H1 (cell line): ENCODE measurements around the gene PIP5K1B. TPM values are rescaled to one million over a fixed set of nuclear protein-coding genes. Genes with fewer than 3 reads are reported as not detected.

Experiments
- CTCF ChIA-PET: fragments of 300-600 bp; sonication (Branson Sonifier 250); formaldehyde crosslinking; loops from one replicate; lab custom pipeline; 2021; ENCODE audit not compliant: partially characterized antibody; lab: Charles Lee
- POLR2A ChIA-PET: fragments of 300-600 bp; sonication (Branson Sonifier 250); formaldehyde crosslinking; loops from one replicate; lab custom pipeline; 2021; ENCODE audit warnings: inconsistent platforms; ENCODE audit not compliant: partially characterized antibody; lab: Charles Lee
- DNase-seq, 2 experiments: peaks; one replicate each; pipeline versions ENCODE4 v3.0.0 to v3.0.0-alpha.2; 2010 to 2022; ENCODE audit warnings: low spot score in 2 of 2, low read depth in 1 of 2, mixed read lengths in 1 of 2
- FAIRE-seq: peaks from 2 replicates; lab custom pipeline; 2011; peaks lifted over from hg19 to GRCh38; lab: Jason Lieb, UNC
- H2AFZ ChIP-seq: 2 replicates; pipeline ENCODE4 v1.8.1; 2012; ENCODE audit warnings: low read length, inconsistent platforms
- H2AK5ac ChIP-seq: 2 replicates; pipeline ENCODE4 v1.6.1; 2013; ENCODE audit warnings: low read depth, low read length
- H2BK120ac ChIP-seq: replicated peaks from 2 replicates; pipeline ENCODE3; 2013; ENCODE audit warnings: low read depth, low read length, inconsistent platforms
- H2BK12ac ChIP-seq: 2 replicates; pipeline ENCODE4 v1.6.1; 2013; ENCODE audit warnings: low read depth, low read length
- H2BK15ac ChIP-seq: 2 replicates; pipeline ENCODE4 v1.6.1; 2013; ENCODE audit warnings: low read length
- H2BK20ac ChIP-seq: 2 replicates; pipeline ENCODE4 v1.6.1; 2013; ENCODE audit warnings: low read length
- H2BK5ac ChIP-seq: 2 replicates; pipeline ENCODE4 v1.6.1; 2013; ENCODE audit warnings: low read depth, low read length
- H3K14ac ChIP-seq: 2 replicates; pipeline ENCODE4 v1.6.1; 2013; ENCODE audit warnings: inconsistent platforms; ENCODE audit not compliant: insufficient read length
- H3K18ac ChIP-seq: 2 replicates; pipeline ENCODE4 v1.6.1; 2013; ENCODE audit warnings: low read length; ENCODE audit errors: extremely low read depth
- H3K23ac ChIP-seq: 2 replicates; pipeline ENCODE4 v1.6.1; 2013; ENCODE audit warnings: inconsistent platforms; ENCODE audit not compliant: insufficient read length
- H3K23me2 ChIP-seq: 2 replicates; pipeline ENCODE4 v1.6.1; 2013; ENCODE audit warnings: low read depth, low read length
- H3K27ac ChIP-seq: 2 replicates; pipeline ENCODE4 v1.6.1; 2011; ENCODE audit warnings: low read depth, low read length, inconsistent platforms
- H3K27me3 ChIP-seq, 4 experiments: replicated peaks in 1 of 4; 1 replicate in 1 of 4; 2 replicates in 3 of 4; pipeline versions ENCODE4 v1.6.1 to v1.8.1; 2011 to 2013; ENCODE audit warnings: low read length in 3 of 4, mild to moderate bottlenecking in 3 of 4, inconsistent platforms in 2 of 4, mixed read lengths in 2 of 4, moderate library complexity in 1 of 4; ENCODE audit not compliant: control insufficient read depth in 3 of 4, insufficient read depth in 3 of 4; ENCODE audit errors: extremely low read depth in 1 of 4
- H3K36me3 ChIP-seq, 4 experiments: 2 replicates each; pipeline versions ENCODE4 v1.6.1 to v1.8.1; 2011 to 2013; ENCODE audit warnings: mild to moderate bottlenecking in 4 of 4, low read length in 3 of 4, moderate library complexity in 2 of 4, control low read depth in 1 of 4, inconsistent platforms in 1 of 4; ENCODE audit not compliant: insufficient read depth in 4 of 4, control insufficient read depth in 2 of 4
- H3K4ac ChIP-seq: replicated peaks from 2 replicates; pipeline ENCODE3; 2013; ENCODE audit warnings: low read length, low read depth, mixed read lengths, inconsistent platforms; ENCODE audit not compliant: insufficient read length
- H3K4me1 ChIP-seq, 4 experiments: replicated peaks in 1 of 4; 1 replicate in 1 of 4; 2 replicates in 3 of 4; pipeline versions ENCODE4 v1.6.1 to v1.8.1; 2011 to 2013; ENCODE audit warnings: low read length in 3 of 4, inconsistent platforms in 2 of 4, mixed read lengths in 1 of 4; ENCODE audit not compliant: insufficient read depth in 4 of 4, control insufficient read depth in 3 of 4
- H3K4me2 ChIP-seq, 2 experiments: 2 replicates each; pipeline versions ENCODE4 v1.6.1 to v1.8.1; 2011 to 2013; ENCODE audit warnings: low read depth in 2 of 2, low read length in 2 of 2, control low read depth in 1 of 2, inconsistent platforms in 1 of 2, mild to moderate bottlenecking in 1 of 2; ENCODE audit not compliant: insufficient read depth in 1 of 2
- H3K4me3 ChIP-seq, 4 experiments: fragments of 200-600, 300-600 bp in 1 of 4; sonication (generic), shearing (Covaris generic), sonication (Bioruptor Twin) in 1 of 4; 2 replicates each; pipeline versions ENCODE4 v1.5.1 to v1.8.1; 2011 to 2016; ENCODE audit warnings: low read length in 4 of 4, low read depth in 3 of 4, control low read depth in 2 of 4, inconsistent platforms in 2 of 4, mild to moderate bottlenecking in 2 of 4, mixed read lengths in 1 of 4, moderate library complexity in 1 of 4; ENCODE audit not compliant: insufficient read depth in 2 of 4; ENCODE audit errors: extremely low read depth in 1 of 4
- H3K56ac ChIP-seq: replicated peaks from 2 replicates; pipeline ENCODE3; 2013; ENCODE audit warnings: low read depth, mild to moderate bottlenecking, mixed read lengths, low read length, inconsistent platforms; ENCODE audit not compliant: insufficient read length
- H3K79me1 ChIP-seq: 2 replicates; pipeline ENCODE4 v1.6.1; 2013; ENCODE audit warnings: low read depth, low read length, control low read depth
- H3K79me2 ChIP-seq, 2 experiments: 2 replicates each; pipeline versions ENCODE4 v1.6.1 to v1.8.1; 2012 to 2013; ENCODE audit warnings: low read length in 2 of 2, mild to moderate bottlenecking in 2 of 2, inconsistent platforms in 1 of 2; ENCODE audit not compliant: insufficient read depth in 2 of 2, control insufficient read depth in 1 of 2
- H3K9ac ChIP-seq, 4 experiments: replicated peaks in 1 of 4; 1 replicate in 1 of 4; 2 replicates in 3 of 4; pipeline versions ENCODE4 v1.6.1 to v1.8.1; 2011 to 2013; ENCODE audit warnings: low read depth in 3 of 4, low read length in 3 of 4, control low read depth in 2 of 4, mild to moderate bottlenecking in 2 of 4, moderate library complexity in 2 of 4, inconsistent platforms in 1 of 4; ENCODE audit errors: extremely low read depth in 1 of 4
- H3K9me3 ChIP-seq, 2 experiments: 2 replicates each; pipeline versions ENCODE4 v1.6.1 to v1.8.1; 2012 to 2013; ENCODE audit warnings: mild to moderate bottlenecking in 2 of 2, moderate library complexity in 2 of 2, control low read depth in 1 of 2, inconsistent platforms in 1 of 2, low read depth in 1 of 2, low read length in 1 of 2, mixed read lengths in 1 of 2; ENCODE audit not compliant: insufficient read depth in 2 of 2
- H4K20me1 ChIP-seq, 2 experiments: replicated peaks in 1 of 2; 2 replicates each; pipeline versions ENCODE3 to v1.8.1; 2011 to 2013; ENCODE audit warnings: inconsistent platforms in 2 of 2, low read length in 2 of 2, mild to moderate bottlenecking in 1 of 2; ENCODE audit not compliant: insufficient read depth in 2 of 2, control insufficient read depth in 1 of 2
- H4K5ac ChIP-seq: 2 replicates; pipeline ENCODE4 v1.6.1; 2013; ENCODE audit warnings: low read length, low read depth, mixed read lengths, inconsistent platforms; ENCODE audit not compliant: insufficient read length
- H4K8ac ChIP-seq: 2 replicates; pipeline ENCODE4 v1.8.0; 2013; ENCODE audit warnings: mild to moderate bottlenecking, moderate library complexity, low read length, inconsistent platforms; ENCODE audit not compliant: insufficient read depth; ENCODE audit errors: extremely low read depth
- H4K91ac ChIP-seq: replicated peaks from 2 replicates; pipeline ENCODE3; 2013; ENCODE audit warnings: low read length, mixed read lengths, inconsistent platforms; ENCODE audit not compliant: insufficient read length
- ASH2L ChIP-seq: fragments of 200-600, 300-600 bp; sonication (generic); IDR thresholded peaks from one replicate; pipeline ENCODE4 v1.7.1; 2017; ENCODE audit warnings: low read length
- BRCA1 ChIP-seq: IDR thresholded peaks from 2 replicates; pipeline ENCODE4 v1.6.1; 2012; ENCODE audit warnings: low read depth, low read length, improper control_type of control experiment
- CBX5 ChIP-seq: fragments of 300-800, 300-1000 bp; sonication (generic); IDR thresholded peaks from 2 replicates; pipeline ENCODE4 v1.7.1; 2016; ENCODE audit warnings: antibody characterized with exemption, low read length, low read depth
- CHD1 ChIP-seq: IDR thresholded peaks from 2 replicates; pipeline ENCODE4 v1.6.1; 2012; ENCODE audit warnings: low read depth, low read length, improper control_type of control experiment
- CTBP2 ChIP-seq: IDR thresholded peaks from 2 replicates; pipeline ENCODE4 v1.7.0; 2011; ENCODE audit warnings: borderline replicate concordance, mild to moderate bottlenecking, moderate library complexity, mixed read lengths, low read length; ENCODE audit not compliant: insufficient read depth, insufficient read length
- CTCF ChIP-seq, 3 experiments: IDR thresholded peaks; 1 replicate in 2 of 3; 2 replicates in 1 of 3; pipeline versions ENCODE4 v1.5.1 to v1.6.1; 2011; ENCODE audit warnings: low read length in 3 of 3, mild to moderate bottlenecking in 3 of 3, inconsistent platforms in 2 of 3, low read depth in 1 of 3, moderate library complexity in 1 of 3; ENCODE audit not compliant: insufficient read depth in 1 of 3; ENCODE audit errors: control extremely low read depth in 1 of 3
- RXRA ChIP-seq: IDR thresholded peaks from 2 replicates; pipeline ENCODE4 v1.6.1; 2011; ENCODE audit warnings: low read depth, mild to moderate bottlenecking, low read length, moderate library complexity; ENCODE audit not compliant: insufficient read depth
- SAP30 ChIP-seq: fragments of 300-600 bp; sonication (generic); IDR thresholded peaks from 2 replicates; pipeline ENCODE4 v1.7.1; 2012; ENCODE audit warnings: low read length, moderate library complexity, mild to moderate bottlenecking, inconsistent platforms; ENCODE audit not compliant: insufficient read depth, insufficient replicate concordance
- SIRT6 ChIP-seq: IDR thresholded peaks from one replicate; pipeline ENCODE4 v1.7.1; 2012; ENCODE audit warnings: low read length, inconsistent platforms
- SP4 ChIP-seq: IDR thresholded peaks from 2 replicates; pipeline ENCODE4 v1.6.1; 2012; ENCODE audit warnings: low read length, inconsistent platforms
- USF2 ChIP-seq: IDR thresholded peaks from 2 replicates; pipeline ENCODE4 v1.6.1; 2011; ENCODE audit warnings: low read length, improper control_type of control experiment
- WGBS, 2 experiments: shearing (Covaris generic) in 1 of 2; methylation state at CpG; one replicate each; pipeline versions ENCODE4 v1.1.6 to v1.1.7; 2013 to 2015; ENCODE audit warnings: low lambda C conversion rate in 2 of 2, mixed read lengths in 2 of 2, inconsistent platforms in 1 of 2, low coverage in 1 of 2, missing lambda C conversion rate in 1 of 2; ENCODE audit not compliant: insufficient replicate concordance in 2 of 2, insufficient coverage in 1 of 2, insufficient read length in 1 of 2; ENCODE audit errors: extremely low coverage in 1 of 2, missing lambda C conversion rate in 1 of 2; 5-methylcytosine and 5-hydroxymethylcytosine counted together
- polyA plus RNA-seq, 7 experiments: library from polyadenylated mRNA; depleted of rRNA in 3 of 7; stranded (reverse) in 5 of 7; unstranded in 2 of 7; fragments of >200 nt in 5 of 7; fragments of 200-250 nt in 2 of 7; gene quantifications; 1 replicate in 5 of 7; 2 replicates in 1 of 7; 4 replicates in 1 of 7; pipeline versions ENCODE4 v1.2.1 to v1.2.3, GENCODE V29; 2011 to 2013; ENCODE audit warnings: missing spikeins in 2 of 7, mixed read lengths in 2 of 7
- total RNA-seq: library from RNA; stranded (reverse); fragmentation: NEBNext Ultra II Directional; extraction: Animal tissue kit (Norgen Biotek cat#: 25700); gene quantifications from 2 replicates; pipeline ENCODE4 v1.2.1, GENCODE V29; 2021

Gene PIP5K1B
- total and polyA plus RNA-seq, 2 of the 8 experiments (the other 6 are each of a cell fraction or from before 2014, with no cell fraction given) = 4.7 to 7.7 TPM

- Histone ChIP-seq H4K20me1 (no peaks in the 10 kb centered on the region), H2AK5ac (no peak overlapping the region), H3K27me3 (no peaks in the 10 kb centered on the region), H3K4ac (no peak overlapping the region), H3K14ac (no peak overlapping the region), H3K4me3 (no peak overlapping the region), H3K27ac (no peak overlapping the region), H3K9me3 (no peaks in the 10 kb centered on the region), H2BK12ac (no peak overlapping the region), H2BK15ac (no peak overlapping the region), H3K9ac (no peak overlapping the region), H2BK5ac (no peak overlapping the region), H3K79me2 (no peaks in the 10 kb centered on the region), H4K8ac (no peak overlapping the region), H3K23ac (no peak overlapping the region), H4K5ac (no peak overlapping the region), H3K23me2 (no peaks in the 10 kb centered on the region), H3K36me3 (no peaks in the 10 kb centered on the region), H2BK120ac (no peak overlapping the region), H3K56ac (no peak overlapping the region), H2BK20ac (no peak overlapping the region), H3K4me1 (no peaks in the 10 kb centered on the region), H3K4me2 (no peak overlapping the region), H2AFZ (no peak overlapping the region), H4K91ac (no peak overlapping the region), H3K79me1 (no peaks in the 10 kb centered on the region), H3K18ac (no peak overlapping the region)
- DNase-seq = no peak
- CTCF ChIA-PET = interaction anchor here (0.6 to 1.9 kb wide), 5 partner anchors 14 to 119 kb away, joined by 4 to 7 read pairs (median 4); no protein-coding TSS in a partner anchor
- POLR2A ChIA-PET = interaction anchor here (1.5 kb wide), 1 partner anchor 13 kb away, joined by 6 read pairs; no protein-coding TSS in a partner anchor
- WGBS, 2 experiments = 96% methylated on average over 3 of the region's 3 CpGs; no CpG with 5 or more reads in 1 of the 2 experiments
- FAIRE-seq = no peak
- TF ChIP-seq CTBP2 = no peak
- no peak for TF ChIP-seq RXRA
- TF ChIP-seq SIRT6 = no peak
- no peak for TF ChIP-seq ASH2L
- TF ChIP-seq CHD1 = no peak
- TF ChIP-seq SAP30 = no peak
- no peak for TF ChIP-seq USF2
- TF ChIP-seq SP4 = no peak
- TF ChIP-seq CBX5 = no peak
- TF ChIP-seq CTCF (IDR thresholded peaks at IDR 0.05; ENCODE audit: control extremely low read depth in 1 of 3, insufficient read depth in 1 of 3, low read depth in 1 of 3, low read length in 3 of 3) = no peak
- TF ChIP-seq BRCA1 = no peak
Measured at GRCh38 chr9:68963416-68963815, 258.4 kb downstream of the PIP5K1B start.
